ENCODE measurements around the gene GPR158. TPM values are rescaled to one million over a fixed set of nuclear protein-coding genes. Genes with fewer than 3 reads are reported as not detected.

GPR158 gene
- total RNA-seq, 1 experiment from 2014 or later = 0.24 TPM

- Histone ChIP-seq H4K8ac (replicated peaks; ENCODE audit: insufficient read length, low read depth, low read length) (no peak overlapping the region), H2BK15ac (ENCODE audit: low read depth, low read length) (no peak overlapping the region), H3K9ac (ENCODE audit: extremely low read depth, insufficient read length, low read length) (no peak overlapping the region), H2AK5ac (ENCODE audit: insufficient read length, low read length) (no peak overlapping the region), H2BK20ac (ENCODE audit: low read depth, low read length, poor library complexity, severe bottlenecking) (no peak overlapping the region), H2BK12ac (ENCODE audit: insufficient read length, low read depth, low read length) (no peak overlapping the region), H2BK5ac (ENCODE audit: insufficient read length, low read length) (no peak overlapping the region), H3K79me1 (ENCODE audit: insufficient read depth, low read depth, low read length, poor library complexity, severe bottlenecking) (no peaks in the 10 kb centered on the region), H3K56ac (ENCODE audit: insufficient read length, low read depth, low read length) (no peak overlapping the region), H3K23me2 (ENCODE audit: insufficient read length, low read depth, low read length, poor library complexity, severe bottlenecking) (no peaks in the 10 kb centered on the region), H3K4me1 (ENCODE audit: insufficient read depth, low read length) (no peaks in the 10 kb centered on the region), H2BK120ac (ENCODE audit: low read depth, low read length, poor library complexity, severe bottlenecking) (no peak overlapping the region), H3K4ac (ENCODE audit: low read depth, low read length) (no peak overlapping the region), H4K5ac (ENCODE audit: insufficient read length, low read depth, low read length) (no peak overlapping the region), H3K18ac (ENCODE audit: insufficient read length, low read depth, low read length) (no peak overlapping the region), H4K20me1 (ENCODE audit: control insufficient read depth, insufficient read depth, insufficient read length) (no peaks in the 10 kb centered on the region), H3K79me2 (ENCODE audit: insufficient read depth, low read length) (no peaks in the 10 kb centered on the region), H2AFZ (ENCODE audit: low read length) (no peak overlapping the region), H3T11ph (ENCODE audit: low read length) (no peak overlapping the region), H4K91ac (ENCODE audit: insufficient read length, low read depth, low read length) (no peak overlapping the region), H3K4me2 (ENCODE audit: insufficient read depth, insufficient read length, low read length) (no peak overlapping the region), H3K23ac (ENCODE audit: insufficient read length, low read depth, low read length) (no peak overlapping the region), H3K27ac (ENCODE audit: insufficient read length, low read depth, low read length) (no peak overlapping the region), H3K9me3 (ENCODE audit: control insufficient read depth, low read depth, low read length) (no peaks in the 10 kb centered on the region), H3K27me3 (ENCODE audit: insufficient read depth, low read length) (no peaks in the 10 kb centered on the region), H3K14ac (ENCODE audit: insufficient read depth, low read length) (no peak overlapping the region)
- no peaks in the 10 kb centered on the region for H3K36me3 Mint-ChIP-seq (ENCODE audit: insufficient read depth in 1 of 3, low read depth in 3 of 3)
- no peak overlapping the region for H3K27ac Mint-ChIP-seq
- H3K9me3 Mint-ChIP-seq = no peaks in the 10 kb centered on the region; a peak in 1 of 5 replicates
- TF ChIP-seq CTCF (conservative IDR thresholded peaks at IDR 0.05) = no peak
- peaks cover 0 to 5% of the 10 kb centered on the region in 2 experiments for H3K4me1 Mint-ChIP-seq
- DNase-seq = no peak
- no peak overlapping the region for H3K4me3 Mint-ChIP-seq
- WGBS (ENCODE audit: extremely low coverage, insufficient read length, low lambda C conversion rate) = no CpG with 5 or more reads among the region's 1 CpG
- H3K27me3 Mint-ChIP-seq (ENCODE audit: low read depth) = no peaks in the 10 kb centered on the region
These were observed 89.1 kb downstream of the GPR158 start for GRCh38 chr10:25263931-25264330.
